Sigmoid colon (tissue), 4 donors: ENCODE data around the gene RSPH6A.

ENCODE experiments used
- EP300 ChIP-seq, 4 donors: sonication (generic); formaldehyde crosslinking; IDR thresholded peaks; one replicate each; pipeline ENCODE4 v1.6.1; 2017; ENCODE audit warnings: antibody characterized with exemption in 4 of 4
- POLR2A ChIP-seq, 2 donors: fragments of 450-650 bp; IDR thresholded peaks; one replicate each; pipeline ENCODE4 v1.6.1; 2016; ENCODE audit warnings: antibody characterized with exemption in 2 of 2, mild to moderate bottlenecking in 2 of 2, moderate library complexity in 2 of 2
- POLR2AphosphoS5 ChIP-seq, 4 donors: sonication (generic); formaldehyde crosslinking; IDR thresholded peaks; one replicate each; pipeline ENCODE4 v1.6.1; 2017; ENCODE audit warnings: antibody characterized with exemption in 4 of 4
- TF ChIP-seq, protein P1 (sequence below), 4 experiments: fragments of 450-650 bp in 3 of 4; fragments of 200-600 bp in 1 of 4; IDR thresholded peaks; one replicate each; pipeline ENCODE4 v1.5.1; 2016 to 2019; ENCODE audit warnings: antibody characterized with exemption in 4 of 4, mild to moderate bottlenecking in 3 of 4, moderate library complexity in 2 of 4

- TF ChIP-seq, protein P1, sequence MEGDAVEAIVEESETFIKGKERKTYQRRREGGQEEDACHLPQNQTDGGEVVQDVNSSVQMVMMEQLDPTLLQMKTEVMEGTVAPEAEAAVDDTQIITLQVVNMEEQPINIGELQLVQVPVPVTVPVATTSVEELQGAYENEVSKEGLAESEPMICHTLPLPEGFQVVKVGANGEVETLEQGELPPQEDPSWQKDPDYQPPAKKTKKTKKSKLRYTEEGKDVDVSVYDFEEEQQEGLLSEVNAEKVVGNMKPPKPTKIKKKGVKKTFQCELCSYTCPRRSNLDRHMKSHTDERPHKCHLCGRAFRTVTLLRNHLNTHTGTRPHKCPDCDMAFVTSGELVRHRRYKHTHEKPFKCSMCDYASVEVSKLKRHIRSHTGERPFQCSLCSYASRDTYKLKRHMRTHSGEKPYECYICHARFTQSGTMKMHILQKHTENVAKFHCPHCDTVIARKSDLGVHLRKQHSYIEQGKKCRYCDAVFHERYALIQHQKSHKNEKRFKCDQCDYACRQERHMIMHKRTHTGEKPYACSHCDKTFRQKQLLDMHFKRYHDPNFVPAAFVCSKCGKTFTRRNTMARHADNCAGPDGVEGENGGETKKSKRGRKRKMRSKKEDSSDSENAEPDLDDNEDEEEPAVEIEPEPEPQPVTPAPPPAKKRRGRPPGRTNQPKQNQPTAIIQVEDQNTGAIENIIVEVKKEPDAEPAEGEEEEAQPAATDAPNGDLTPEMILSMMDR (IDR thresholded peaks at IDR 0.05): no peak
- TF ChIP-seq POLR2AphosphoS5 (IDR thresholded peaks at IDR 0.05) (no peak), EP300 (IDR thresholded peaks at IDR 0.05) (no peak), POLR2A (IDR thresholded peaks at IDR 0.05) (no peak)
Measured at GRCh38 chr19:45789035-45789786, 25.9 kb downstream of the RSPH6A start.
